Activated T-cell treated with anti-CD3 and anti-CD28 coated beads, Interleukin-2, amount 50 U/mL, for 72 hours (primary cell): ENCODE results near the gene LKAAEAR1. TPM values are rescaled to one million over a fixed set of nuclear protein-coding genes. Genes with fewer than 3 reads are reported as not detected.

Experiments used
- ATAC-seq, 2 donors: fragments of 150-1000 bp; cut with Tn5 transposase; replicated peaks in 1 of 2; 2 replicates each; pipeline ENCODE4 v1.10.0; 2021; ENCODE audit warnings: moderate library complexity in 2 of 2, mild to moderate bottlenecking in 1 of 2
- DNase-seq, 2 donors: peaks; one replicate each; pipeline ENCODE4 v3.0.0; 2021 to 2022; ENCODE audit warnings: mixed read lengths in 1 of 2
- H3K27ac Mint-ChIP-seq: one replicate; pipeline ENCODE4 v1.8.0; 2022; ENCODE audit warnings: mild to moderate bottlenecking, moderate library complexity, mixed read lengths
- H3K27me3 Mint-ChIP-seq: one replicate; pipeline ENCODE4 v1.8.0; 2022; ENCODE audit warnings: low read depth, mixed read lengths
- H3K36me3 Mint-ChIP-seq, 2 donors: one replicate each; pipeline ENCODE4 v1.8.0; 2022; ENCODE audit warnings: mixed read lengths in 2 of 2, mild to moderate bottlenecking in 1 of 2; ENCODE audit not compliant: insufficient read depth in 2 of 2
- H3K4me1 Mint-ChIP-seq: one replicate; pipeline ENCODE4 v1.8.0; 2022; ENCODE audit warnings: low read depth, mixed read lengths
- H3K4me3 Mint-ChIP-seq, 2 donors: one replicate each; pipeline ENCODE4 v1.8.0; 2022; ENCODE audit warnings: mild to moderate bottlenecking in 2 of 2, mixed read lengths in 2 of 2, moderate library complexity in 2 of 2
- H3K9me3 Mint-ChIP-seq, 2 donors: one replicate each; pipeline ENCODE4 v1.8.0; 2022; ENCODE audit warnings: mixed read lengths in 2 of 2
- total RNA-seq, 2 donors: library from RNA; stranded (reverse); gene quantifications; one replicate each; pipeline ENCODE4 v1.2.3, GENCODE V29; 2022

LKAAEAR1 gene
- total RNA-seq, 2 donors from 2014 or later = 0.29 TPM; not detected in 1

DNA sequence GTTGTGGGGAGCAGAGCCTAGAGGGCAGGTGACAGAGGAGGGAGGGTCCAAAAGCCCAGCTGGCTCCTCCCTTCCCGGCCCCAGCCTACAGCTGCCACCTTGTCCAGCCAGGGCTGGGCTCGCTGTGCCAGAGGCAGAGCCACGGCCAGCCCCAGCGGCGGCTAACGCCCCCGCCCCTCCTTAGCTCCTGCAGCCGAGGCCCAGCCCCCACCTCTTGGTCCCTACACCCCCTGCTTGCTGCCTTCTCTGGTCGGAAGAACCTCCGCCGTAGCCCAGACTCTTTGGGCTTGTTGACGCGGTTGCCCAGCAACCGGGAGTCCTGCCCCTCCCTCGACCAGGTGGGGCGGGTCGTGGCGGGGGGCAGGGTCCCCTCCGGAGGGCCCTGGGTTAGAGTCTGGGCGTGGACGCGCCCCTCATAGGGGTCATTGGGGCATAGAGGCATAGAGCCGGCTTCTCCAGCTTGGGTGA lies 521 bp upstream of the LKAAEAR1 start:
- peak overlapping the region; percentile 87 to 91 for H3K4me3 Mint-ChIP-seq
- ATAC-seq (no peak), DNase-seq (no peak)
- H3K27ac Mint-ChIP-seq = no peak overlapping the region
- peaks cover 0 to 1% of the 10 kb centered on the region in 2 donors for H3K36me3 Mint-ChIP-seq
- H3K9me3 Mint-ChIP-seq = peaks cover 2% of the 10 kb centered on the region in 2 donors
- H3K4me1 Mint-ChIP-seq = peaks cover 24% of the 10 kb centered on the region
- peaks cover 6% of the 10 kb centered on the region for H3K27me3 Mint-ChIP-seq

DNA sequence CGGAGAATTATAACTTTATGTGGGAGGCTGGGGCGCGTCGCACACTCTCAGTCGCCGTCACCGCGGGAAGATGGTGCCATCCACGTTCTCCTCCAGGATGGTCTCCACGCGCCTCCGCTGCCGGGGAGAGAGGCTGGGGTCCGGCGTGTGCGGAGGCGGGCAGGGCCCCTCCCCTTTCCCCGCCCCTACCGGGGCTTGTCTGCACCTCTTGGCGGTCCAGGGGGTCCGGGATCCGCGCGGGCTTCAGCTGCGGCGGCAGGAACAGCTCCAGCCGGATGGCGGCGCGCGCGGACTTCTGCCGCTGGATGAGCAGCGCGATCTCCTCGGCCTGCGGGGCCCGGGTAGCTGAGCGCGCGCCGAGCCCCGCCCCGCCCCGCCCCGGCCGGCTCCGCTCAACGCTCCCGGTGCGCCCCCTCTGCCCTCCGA lies 807 bp downstream of the LKAAEAR1 start:
- peaks cover 0 to 1% of the 10 kb centered on the region in 2 donors for H3K36me3 Mint-ChIP-seq
- H3K9me3 Mint-ChIP-seq = peaks cover 2% of the 10 kb centered on the region in 2 donors
- H3K4me1 Mint-ChIP-seq = peaks cover 33% of the 10 kb centered on the region
- no peak overlapping the region for H3K27ac Mint-ChIP-seq
- H3K27me3 Mint-ChIP-seq = peaks cover 6% of the 10 kb centered on the region
- ATAC-seq (peak; percentile 54 to 61), DNase-seq (peak; percentile 81 to 82)
- H3K4me3 Mint-ChIP-seq = peak overlapping the region; percentile 78 to 88

DNA sequence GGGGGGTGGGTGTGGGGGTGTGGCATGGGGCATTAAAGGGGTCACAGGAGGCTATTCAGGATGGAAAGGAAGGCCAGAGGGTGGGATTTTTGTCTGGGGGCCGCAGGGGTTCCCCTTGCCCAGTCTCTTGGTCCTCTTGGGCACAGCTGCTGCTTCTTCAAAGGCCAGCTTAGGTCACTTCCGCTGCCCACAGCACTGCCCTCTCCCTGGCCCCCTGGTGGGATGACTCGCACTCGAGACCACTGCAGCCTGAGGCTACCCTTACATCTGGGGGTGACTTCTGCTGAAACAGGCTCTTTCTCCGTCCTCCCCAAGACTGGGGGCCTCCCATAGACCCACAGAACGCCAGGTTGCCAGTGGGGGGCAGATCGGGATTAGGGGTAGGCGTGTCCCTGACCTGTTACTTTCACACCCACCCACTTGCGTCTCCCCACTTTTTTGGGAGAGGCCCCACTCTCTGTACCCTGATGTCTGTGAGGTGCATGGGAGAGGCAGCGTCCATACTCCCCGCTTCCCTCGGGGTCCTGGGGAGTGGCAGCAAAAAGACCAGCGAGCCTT lies 1.3 kb downstream of the LKAAEAR1 start:
- ATAC-seq = no peak

DNA sequence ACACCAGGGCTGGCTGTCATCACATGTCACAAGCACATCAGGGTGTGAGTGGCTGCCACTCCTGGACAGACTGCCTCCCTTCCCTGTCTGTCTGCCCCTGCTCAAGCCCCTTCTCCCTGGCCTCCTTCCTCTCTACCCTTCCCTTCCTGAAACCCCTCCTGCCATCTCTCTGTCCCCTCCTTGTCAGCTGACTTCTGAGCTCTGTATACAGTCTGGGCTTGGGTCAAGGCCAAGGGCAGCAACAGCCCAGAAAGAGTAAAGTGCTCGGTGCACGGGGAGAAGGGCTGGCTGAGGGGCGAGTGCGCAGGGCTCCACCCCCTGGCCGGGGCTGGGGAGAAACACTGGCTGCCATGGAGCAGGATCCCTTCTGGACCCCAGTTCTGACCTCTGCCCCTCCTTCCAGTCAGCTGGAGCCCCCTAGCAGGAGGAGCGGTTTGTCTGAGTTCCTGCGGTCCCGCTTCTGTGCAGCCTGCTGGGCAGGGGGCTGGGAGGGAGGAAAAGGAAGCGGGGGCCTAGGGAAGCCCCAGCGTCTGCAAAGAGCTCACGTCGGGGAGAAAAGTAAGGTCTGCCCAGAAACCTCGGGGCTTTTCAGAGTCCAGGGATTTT lies 2.0 kb downstream of the LKAAEAR1 start:
- Mint-ChIP-seq H3K4me1 (peaks cover 40% of the 10 kb centered on the region), H3K36me3 (no peaks in the 10 kb centered on the region), H3K4me3 (peak overlapping the region; percentile 78 to 88), H3K27ac (no peak overlapping the region), H3K9me3 (peaks cover 0 to 2% of the 10 kb centered on the region in 2 donors), H3K27me3 (peaks cover 6% of the 10 kb centered on the region)
- ATAC-seq (no peak), DNase-seq (no peak)

More for the DNA sequence above, 1.3 kb downstream of the LKAAEAR1 start:
- Mint-ChIP-seq H3K27me3 (peaks cover 6% of the 10 kb centered on the region), H3K4me1 (peaks cover 35% of the 10 kb centered on the region), H3K36me3 (peaks cover 0 to 1% of the 10 kb centered on the region in 2 donors), H3K4me3 (peak overlapping the region; percentile 78 to 88), H3K9me3 (peaks cover 2% of the 10 kb centered on the region in 2 donors), H3K27ac (no peak overlapping the region)
- no peak for DNase-seq

DNA sequence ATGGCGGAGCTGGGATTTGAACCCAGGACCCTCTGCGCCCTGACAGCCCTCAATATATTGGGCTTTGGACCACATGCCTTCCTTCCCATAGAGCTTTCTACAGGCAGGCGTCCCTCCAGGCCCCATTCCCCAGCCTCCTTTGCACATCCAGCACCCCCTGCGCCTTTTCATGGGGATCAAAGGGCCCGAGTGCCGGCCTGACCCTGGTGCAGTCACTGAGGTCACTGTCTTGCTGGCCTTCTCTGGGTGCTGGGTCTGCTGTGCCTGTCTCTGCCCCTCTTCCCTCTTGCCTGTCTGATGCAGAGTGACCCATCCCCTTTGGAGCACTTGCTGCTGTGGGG lies 2.6 kb downstream of the LKAAEAR1 start:
- Mint-ChIP-seq H3K4me1 (peaks cover 40% of the 10 kb centered on the region), H3K4me3 (peak overlapping the region in 1 of 2 donors; percentile 53)

DNA sequence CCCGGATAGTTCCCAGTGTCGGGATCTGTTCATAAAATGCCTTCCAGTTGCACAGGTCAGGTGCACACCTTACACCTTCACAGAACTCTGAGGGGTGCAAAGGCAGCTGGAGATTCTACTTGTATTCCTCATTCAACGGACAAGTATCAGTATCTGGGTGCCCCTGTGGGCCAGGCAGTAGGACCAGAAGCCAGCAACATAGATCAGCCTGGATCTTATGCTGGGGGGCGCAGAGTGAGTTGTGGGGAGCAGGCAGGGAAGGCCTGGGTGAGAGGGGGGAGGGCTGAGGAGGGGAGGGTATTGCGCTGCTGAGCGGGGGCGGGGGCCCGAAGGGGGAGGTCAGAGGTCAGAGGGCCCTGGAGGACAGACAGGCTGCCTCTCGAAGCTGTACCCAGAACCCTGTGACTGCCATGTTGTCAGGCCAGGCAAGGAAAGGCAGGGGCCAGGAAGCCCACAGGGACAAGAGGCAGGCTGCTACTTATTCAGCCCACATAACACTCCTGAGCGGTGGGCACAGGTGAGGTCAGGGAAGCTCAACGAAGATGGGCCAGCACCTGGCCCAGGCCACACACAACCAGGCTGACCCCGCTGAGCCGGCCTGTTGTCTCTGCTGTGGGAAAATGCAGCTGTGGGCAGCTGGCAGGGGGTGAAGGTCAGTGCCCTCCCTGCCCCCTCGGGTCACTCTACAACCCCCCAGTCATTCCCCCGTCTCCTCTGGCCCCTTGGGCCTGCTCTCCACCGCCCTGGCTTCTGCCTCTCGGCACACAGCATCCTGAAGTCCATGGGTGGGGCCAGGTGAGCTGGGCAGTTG lies 3.2 kb downstream of the LKAAEAR1 start:
- Mint-ChIP-seq H3K36me3 (no peaks in the 10 kb centered on the region), H3K27ac (no peak overlapping the region), H3K4me3 (peak overlapping the region; percentile 75 to 78), H3K9me3 (no peaks in the 10 kb centered on the region), H3K27me3 (peaks cover 6% of the 10 kb centered on the region), H3K4me1 (peaks cover 42% of the 10 kb centered on the region)
- ATAC-seq (no peak), DNase-seq (no peak)

More for the DNA sequence above, 2.6 kb downstream of the LKAAEAR1 start:
- H3K27me3 Mint-ChIP-seq = peaks cover 6% of the 10 kb centered on the region
- peak overlapping the region; percentile 68 for H3K27ac Mint-ChIP-seq
- H3K36me3 Mint-ChIP-seq = no peaks in the 10 kb centered on the region
- H3K9me3 Mint-ChIP-seq = peaks cover 0 to under 1% of the 10 kb centered on the region in 2 donors
- ATAC-seq (no peak), DNase-seq (no peak)

DNA sequence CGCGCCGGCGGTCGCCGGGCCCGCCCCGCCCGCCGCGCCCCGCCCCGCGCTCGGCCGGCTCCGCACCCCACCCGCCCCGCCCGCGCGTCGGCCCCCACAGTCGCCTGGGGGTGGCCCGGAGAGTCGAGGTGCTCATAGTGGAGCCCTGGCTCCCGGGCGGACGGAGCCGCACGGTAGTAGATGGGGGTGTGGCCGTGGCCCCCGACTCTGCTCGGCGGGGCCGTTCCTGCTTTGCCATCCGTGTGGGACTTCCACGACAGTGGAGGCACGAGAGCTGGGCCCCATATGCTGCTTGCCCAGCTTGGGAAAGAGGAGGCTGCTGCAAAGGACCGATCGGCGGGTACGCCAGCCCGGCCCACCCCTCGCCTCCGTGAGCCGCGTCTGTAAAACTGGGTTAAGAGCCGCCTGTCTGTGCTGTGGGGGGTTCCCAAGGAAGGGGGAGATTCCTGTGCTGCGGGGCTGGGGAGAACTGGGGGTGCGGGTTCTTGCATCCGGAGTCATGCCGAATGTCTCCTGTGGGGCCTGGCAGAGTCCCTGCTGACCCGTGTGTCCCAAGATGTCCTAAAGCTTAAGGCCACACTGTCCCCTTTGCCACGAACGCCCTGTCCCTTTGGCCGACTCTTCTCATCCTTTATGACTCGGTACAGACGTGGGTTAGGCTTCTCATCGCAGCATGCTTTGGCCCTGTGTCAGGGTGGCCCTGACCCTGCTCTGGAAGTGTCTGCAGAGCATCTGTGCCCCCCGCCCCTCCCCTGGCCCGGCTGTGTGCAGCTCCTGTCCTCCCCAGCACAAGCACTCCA lies 4.0 kb downstream of the LKAAEAR1 start, which contains the start of gene OPRL1:
TSS of gene OPRL1 (plus strand) at position 70 of the 800 bp plus-strand sequence. CDS start 12,639 bp downstream, outside the sequence.
- peaks cover 44% of the 10 kb centered on the region for H3K4me1 Mint-ChIP-seq
- no peaks in the 10 kb centered on the region for H3K36me3 Mint-ChIP-seq
- DNase-seq = peak in 1 of 2 donors; percentile 48
- H3K27me3 Mint-ChIP-seq = peaks cover 6% of the 10 kb centered on the region
- peak within 1 kb of the TSS; percentile 94 to 95 for H3K4me3 Mint-ChIP-seq
- H3K27ac Mint-ChIP-seq = peak within 1 kb of the TSS; percentile 44
- peak; percentile 7 to 53 for ATAC-seq
- H3K9me3 Mint-ChIP-seq = no peaks in the 10 kb centered on the region

DNA sequence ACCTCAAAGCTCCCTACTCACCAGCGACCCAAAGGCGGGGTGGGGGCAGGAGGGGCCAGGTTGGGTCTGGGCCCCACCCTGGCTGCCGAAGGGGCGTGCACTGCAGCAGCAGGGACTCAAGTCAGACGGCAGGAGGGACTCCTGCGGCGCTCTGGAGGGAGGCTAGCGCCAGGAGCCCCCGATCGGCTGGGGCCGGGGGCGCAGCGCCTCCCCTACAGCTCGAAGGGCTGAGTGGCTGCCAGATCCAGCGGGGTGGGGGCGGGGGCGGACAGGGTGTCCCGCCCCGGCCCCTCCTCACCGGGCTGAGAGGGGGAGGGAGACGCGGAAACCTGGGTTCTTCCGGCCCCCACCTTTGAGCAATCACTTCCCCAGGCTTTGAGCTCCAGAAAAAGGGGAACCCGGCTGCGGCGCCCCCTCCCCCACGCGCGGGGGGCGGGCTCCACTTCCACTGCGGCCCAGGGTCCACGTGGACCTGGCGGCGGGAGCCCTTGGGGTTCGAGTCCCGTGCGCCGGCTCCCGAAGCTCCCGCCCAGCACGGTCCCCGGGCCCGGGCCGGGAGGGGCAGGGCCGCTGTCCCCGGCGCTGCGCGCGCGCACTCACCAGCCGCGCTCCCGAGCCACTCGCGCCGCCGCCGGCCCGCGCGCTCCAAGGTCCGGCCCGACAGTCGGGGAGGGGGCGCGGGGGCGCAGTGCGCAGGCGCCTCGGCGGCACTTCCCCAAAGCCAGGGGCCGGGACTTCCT lies 4.8 kb downstream of the LKAAEAR1 start, which contains the start of gene RGS19:
TSS of gene RGS19 (minus strand) at position 246 of the 740 bp plus-strand sequence. CDS start 2,632 bp downstream, outside the sequence.
- Mint-ChIP-seq H3K4me1 (peaks cover 43% of the 10 kb centered on the region), H3K36me3 (no peaks in the 10 kb centered on the region), H3K4me3 (peak within 1 kb of the TSS; percentile 94 to 95), H3K27me3 (peaks cover 4% of the 10 kb centered on the region), H3K27ac (peak within 1 kb of the TSS; percentile 44), H3K9me3 (no peaks in the 10 kb centered on the region)
- ATAC-seq (peak; percentile 16 to 60), DNase-seq (peak; percentile 67 to 77)

DNA sequence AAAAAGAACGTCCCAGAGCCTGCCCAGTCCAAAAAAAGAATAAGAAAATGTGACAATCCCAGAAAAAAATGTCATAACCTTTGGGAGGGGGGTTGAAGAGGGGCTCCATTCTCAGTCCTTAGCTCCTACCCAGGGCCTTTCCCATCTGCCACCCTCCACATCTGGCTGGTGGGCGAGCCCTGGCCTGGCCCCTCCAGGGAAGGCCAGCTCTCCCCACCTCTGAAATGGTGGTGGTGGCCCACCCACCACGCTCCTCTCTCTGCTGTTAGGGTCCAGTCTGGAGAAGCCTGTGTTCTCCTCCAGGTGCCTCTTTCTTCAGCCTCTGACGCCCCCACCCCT lies 5.3 kb downstream of the LKAAEAR1 start:
- H3K4me1 Mint-ChIP-seq = peaks cover 40% of the 10 kb centered on the region
- H3K9me3 Mint-ChIP-seq = no peaks in the 10 kb centered on the region
- H3K27ac Mint-ChIP-seq = peak overlapping the region; percentile 44
- DNase-seq (no peak), ATAC-seq (no peak)
- H3K36me3 Mint-ChIP-seq = no peaks in the 10 kb centered on the region
- H3K4me3 Mint-ChIP-seq = peak overlapping the region; percentile 94 to 95
- H3K27me3 Mint-ChIP-seq = no peaks in the 10 kb centered on the region

DNA sequence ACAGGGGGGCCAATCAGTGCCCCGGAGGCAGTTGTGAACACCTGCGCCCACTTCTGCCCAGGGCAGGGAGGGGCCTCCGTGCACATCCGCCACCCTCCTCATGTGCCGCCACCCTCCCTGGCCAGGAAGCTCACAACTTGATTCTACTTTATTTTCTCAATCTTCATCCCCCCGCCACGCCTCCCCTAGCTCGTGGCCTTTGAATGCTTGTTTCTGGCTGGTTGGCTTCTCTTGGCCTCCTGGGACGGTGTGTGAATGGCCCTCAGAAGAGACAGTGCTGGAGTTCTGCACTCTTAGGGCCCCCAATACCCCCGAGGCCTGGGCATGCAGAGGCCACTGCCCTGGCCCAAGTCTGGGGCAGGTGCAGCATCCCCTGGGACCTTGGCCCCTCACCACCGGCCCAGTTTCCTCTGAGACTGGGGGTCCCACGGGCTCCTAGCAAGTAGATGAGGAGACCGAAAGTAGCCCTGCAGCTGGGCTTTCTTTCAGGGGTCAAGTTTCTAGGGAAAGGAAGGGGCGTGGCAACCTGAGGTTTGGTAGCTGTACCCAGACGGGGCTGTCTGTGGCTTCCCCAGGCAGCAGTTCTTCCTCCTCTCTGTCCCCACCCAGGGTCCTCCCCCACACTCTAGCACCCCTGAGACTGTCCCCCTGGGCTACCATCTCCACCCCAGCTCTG lies 6.2 kb downstream of the LKAAEAR1 start:
- ATAC-seq = peak; percentile 43 to 53
- H3K9me3 Mint-ChIP-seq = no peaks in the 10 kb centered on the region

DNA sequence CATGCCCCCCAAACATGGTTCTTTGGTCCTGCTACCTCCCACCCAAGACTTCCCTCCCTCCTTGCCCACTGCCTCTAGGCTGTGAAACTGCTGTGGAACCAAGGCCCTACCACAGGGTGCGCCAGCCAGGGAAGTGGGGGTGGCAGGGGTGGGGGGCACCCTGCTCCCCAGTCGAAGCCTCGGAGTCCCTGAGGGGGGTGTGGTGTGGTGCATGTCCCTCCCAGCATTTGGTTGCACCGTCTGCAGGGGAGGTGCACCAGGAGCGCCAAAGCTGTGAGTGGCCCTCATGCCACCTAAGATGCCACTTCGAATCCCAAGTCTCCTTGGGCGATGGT lies 6.7 kb downstream of the LKAAEAR1 start:
- Mint-ChIP-seq H3K9me3 (no peaks in the 10 kb centered on the region), H3K27me3 (no peaks in the 10 kb centered on the region), H3K36me3 (no peaks in the 10 kb centered on the region), H3K27ac (no peak overlapping the region), H3K4me3 (peak overlapping the region; percentile 94 to 95), H3K4me1 (peaks cover 31% of the 10 kb centered on the region)
- DNase-seq = no peak
- no peak for ATAC-seq

More for the DNA sequence above, 6.2 kb downstream of the LKAAEAR1 start:
- peak; percentile 62 to 64 for DNase-seq
- Mint-ChIP-seq H3K27ac (peak overlapping the region; percentile 74), H3K27me3 (no peaks in the 10 kb centered on the region), H3K4me3 (peak overlapping the region; percentile 94 to 95), H3K4me1 (peaks cover 36% of the 10 kb centered on the region), H3K36me3 (no peaks in the 10 kb centered on the region)
